GM19328 (cell line): Measurements from ENCODE around the gene PDE7B.
"Not testable (repeated sequence)": the region's sequence is repeated elsewhere in the genome, so short reads cannot be mapped to it uniquely, and the experiment has no call there.

Source experiments
- ATAC-seq: cut with Tn5 transposase; IDR thresholded peaks from one replicate; pipeline ENCODE4 v1.9.1; 2021; ENCODE audit warnings: mild to moderate bottlenecking, moderate library complexity; ENCODE audit not compliant: unreplicated experiment

The PDE7B gene

GRCh38 chr6:136095986-136096385 is 244.5 kb downstream of the PDE7B start:
- no peak for ATAC-seq

- ATAC-seq: no peak
Observed at GRCh38 chr6:136102991-136103688, 251.6 kb downstream of the PDE7B start.

- ATAC-seq: no peak
Observed at GRCh38 chr6:136103763-136104311, 252.3 kb downstream of the PDE7B start.

GRCh38 chr6:136104556-136104955 is 253.1 kb downstream of the PDE7B start:
- no peak for ATAC-seq

GRCh38 chr6:136105797-136106196 is 254.3 kb downstream of the PDE7B start:
- ATAC-seq: not testable (repeated sequence)

- ATAC-seq: no peak
Observed at GRCh38 chr6:136108361-136108945, 257.0 kb downstream of the PDE7B start.

GRCh38 chr6:136111831-136112230 is 260.3 kb downstream of the PDE7B start:
- ATAC-seq: no peak

GRCh38 chr6:136112262-136112661 is 260.8 kb downstream of the PDE7B start:
- ATAC-seq: no peak

- ATAC-seq: no peak
Observed at GRCh38 chr6:136113736-136114173, 262.3 kb downstream of the PDE7B start.

- ATAC-seq: no peak
Observed at GRCh38 chr6:136114661-136115060, 263.2 kb downstream of the PDE7B start.

- no peak for ATAC-seq
Observed at GRCh38 chr6:136115941-136116340, 264.4 kb downstream of the PDE7B start.

- ATAC-seq: no peak
Observed at GRCh38 chr6:136117081-136117480, 265.6 kb downstream of the PDE7B start.

GRCh38 chr6:136118787-136119186 is 267.3 kb downstream of the PDE7B start:
- no peak for ATAC-seq

GRCh38 chr6:136123468-136123867 is 272.0 kb downstream of the PDE7B start:
- ATAC-seq: no peak

GRCh38 chr6:136125585-136125984 is 274.1 kb downstream of the PDE7B start:
- no peak for ATAC-seq

- no peak for ATAC-seq
Observed at GRCh38 chr6:136127873-136128272, 276.4 kb downstream of the PDE7B start.

- ATAC-seq: no peak
Observed at GRCh38 chr6:136129365-136129764, 277.9 kb downstream of the PDE7B start.

- no peak for ATAC-seq
Observed at GRCh38 chr6:136134268-136134667, 282.8 kb downstream of the PDE7B start.

GRCh38 chr6:136134751-136135150 is 283.2 kb downstream of the PDE7B start:
- ATAC-seq: no peak

GRCh38 chr6:136136274-136136673 is 284.8 kb downstream of the PDE7B start:
- no peak for ATAC-seq

- no peak for ATAC-seq
Observed at GRCh38 chr6:136137008-136137692, 285.6 kb downstream of the PDE7B start.
